HG02840 (cell line): Measurements from ENCODE around the gene CREG1.
A peak's percentile ranks its signal among the peaks of the same experiment; 100 is the strongest.
"Not testable (repeated sequence)": the region's sequence is repeated elsewhere in the genome, so short reads cannot be mapped to it uniquely, and the experiment has no call there.

ENCODE experiments used
- ATAC-seq: cut with Tn5 transposase; IDR thresholded peaks from one replicate; pipeline ENCODE4 v1.9.1; 2021; ENCODE audit warnings: mild to moderate bottlenecking, moderate library complexity, moderate number of reproducible peaks; ENCODE audit not compliant: unreplicated experiment, low FRiP score

The CREG1 gene

DNA sequence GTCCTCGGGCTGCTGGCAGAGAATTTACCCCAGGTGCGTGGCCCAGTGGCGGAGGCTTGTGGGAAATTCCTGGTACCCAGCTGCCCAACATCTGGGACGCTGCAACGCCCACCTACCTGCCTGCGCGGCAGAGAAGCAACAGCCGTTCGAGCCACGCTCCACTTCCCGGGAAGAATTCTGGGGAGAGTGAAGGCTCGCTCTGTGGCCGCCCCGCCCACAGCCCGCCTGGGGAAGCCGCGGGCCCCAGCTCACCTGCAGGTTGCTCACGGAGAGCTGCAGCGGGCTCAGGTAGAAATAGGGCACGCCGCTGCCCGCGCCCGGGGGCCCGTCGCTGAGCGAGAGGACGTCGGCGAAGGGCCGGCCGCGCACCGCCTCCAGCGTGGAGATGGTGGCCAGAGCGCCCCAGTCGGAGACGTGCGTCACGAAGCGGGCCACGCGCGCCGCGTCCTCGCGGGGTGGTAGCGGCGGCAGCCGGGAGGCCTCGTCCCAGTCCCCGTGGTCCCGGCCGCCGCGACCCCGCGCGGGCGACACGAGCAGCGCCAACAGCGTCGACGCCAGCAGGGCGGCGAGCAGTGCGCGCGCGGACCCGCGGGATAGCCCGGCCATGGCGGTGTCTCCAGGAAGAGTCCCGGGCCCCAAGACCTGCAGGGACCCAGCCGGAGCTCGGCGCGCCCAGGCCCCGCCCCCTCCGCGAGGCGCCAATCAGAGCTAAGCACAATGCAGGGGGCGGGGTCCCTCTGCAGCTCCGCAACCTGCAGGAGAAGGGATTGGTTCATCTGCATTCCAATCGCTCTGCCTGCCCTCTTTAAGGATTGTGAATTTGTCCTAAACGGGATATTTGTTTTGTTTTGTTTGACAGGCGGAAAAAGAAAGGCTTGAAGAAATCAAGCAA, at the start of gene CREG1:
Gene CREG1, minus strand, starts transcription at position 627 of the 892 bp plus-strand sequence.
- ATAC-seq: peak; percentile 97

- ATAC-seq: no peak
Measured at GRCh38 chr1:167602840-167603239, 49.3 kb upstream of the CREG1 start.

DNA sequence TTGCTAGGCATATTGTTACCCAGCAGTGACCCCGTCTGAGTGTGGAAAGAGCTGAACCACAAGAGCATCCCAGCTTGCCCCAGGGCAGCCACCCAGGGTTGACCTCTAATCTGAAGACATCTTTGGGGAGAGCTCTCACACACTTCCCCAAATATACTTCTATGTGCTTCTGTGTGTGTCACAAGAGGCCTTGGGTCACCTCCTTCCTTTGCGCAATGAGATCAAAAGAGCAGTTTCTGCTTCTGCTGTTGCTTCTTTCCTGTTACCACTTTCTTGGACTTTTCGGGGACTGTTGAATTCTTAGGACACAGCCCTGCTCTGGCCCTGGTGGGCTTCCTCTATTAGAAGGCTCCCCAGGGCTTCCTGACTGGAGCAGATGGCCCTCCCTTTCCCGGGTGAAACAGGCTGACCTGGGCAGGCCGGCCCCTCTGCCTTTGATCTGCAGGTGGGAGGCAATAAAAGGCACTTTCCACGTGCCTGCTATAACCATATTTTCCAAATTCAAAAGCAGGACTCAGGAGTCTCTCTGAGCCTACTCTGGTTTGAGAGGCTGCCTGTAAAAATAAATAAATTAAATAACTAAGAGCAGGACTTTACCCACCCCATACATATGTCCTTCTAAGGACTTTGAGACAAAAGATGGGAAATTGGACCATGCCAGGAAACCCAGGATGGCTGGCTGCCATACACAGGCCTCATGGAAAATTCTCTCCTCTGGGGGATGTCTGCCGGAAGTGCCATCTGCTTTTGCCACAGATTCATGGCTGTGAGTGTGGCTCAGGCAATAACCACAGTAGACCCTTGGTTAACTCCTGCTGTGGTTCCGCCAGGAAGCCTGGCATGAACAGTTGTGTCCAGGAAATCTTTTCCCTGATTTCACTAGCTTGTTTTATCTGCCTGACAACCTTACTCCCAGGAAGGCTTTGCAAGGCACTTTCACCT, 48.2 kb upstream of the CREG1 start:
- ATAC-seq: no peak

DNA sequence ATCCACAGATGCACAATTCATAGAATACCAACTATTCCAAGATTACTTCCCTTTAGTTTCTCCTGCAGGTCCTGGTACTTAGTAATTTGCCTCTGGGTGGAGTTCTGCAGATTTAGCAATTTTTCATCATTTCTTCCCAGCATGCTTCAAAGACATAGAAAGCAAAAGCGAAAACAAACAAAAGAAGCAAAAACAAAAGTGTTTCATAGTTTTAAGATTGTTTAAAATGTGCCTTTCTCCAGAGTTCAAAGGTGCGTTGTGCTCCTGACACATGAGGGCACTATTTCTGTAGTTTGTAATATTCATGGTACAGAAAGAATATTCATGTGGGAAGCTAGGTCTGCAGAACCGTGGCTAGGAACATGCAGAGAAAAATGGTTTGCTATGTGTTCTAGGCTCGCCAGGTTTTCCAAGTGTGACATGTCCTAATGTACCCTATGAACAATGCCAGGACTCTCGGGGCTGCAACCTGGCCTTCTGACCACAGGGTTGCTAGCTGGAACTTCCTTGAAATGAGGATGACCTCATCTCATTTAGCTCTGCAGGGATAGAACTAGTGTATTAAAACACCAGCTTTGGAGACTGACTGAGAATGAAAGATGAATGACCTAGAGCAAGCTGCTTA, 46.5 kb upstream of the CREG1 start:
- peak; percentile 70 for ATAC-seq

DNA sequence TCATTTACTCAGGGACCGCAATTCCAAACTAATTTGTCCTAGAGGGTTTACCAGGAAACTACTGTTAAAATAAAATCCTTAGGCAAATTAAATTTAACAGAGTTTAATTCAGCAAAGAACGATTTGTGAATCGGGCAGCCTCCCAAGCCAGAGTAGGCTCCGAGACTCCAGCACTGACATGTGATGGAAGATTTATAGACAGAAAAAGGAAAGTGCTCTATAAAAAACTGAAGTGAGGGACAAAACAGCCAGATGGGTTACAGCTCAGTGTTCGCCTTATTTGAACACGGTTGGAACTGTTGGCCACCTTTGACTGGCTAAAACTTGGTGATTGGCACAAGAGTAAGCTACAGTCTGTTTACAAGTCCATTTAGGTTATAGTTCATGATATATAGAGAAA, 41.3 kb upstream of the CREG1 start:
- no peak for ATAC-seq

DNA sequence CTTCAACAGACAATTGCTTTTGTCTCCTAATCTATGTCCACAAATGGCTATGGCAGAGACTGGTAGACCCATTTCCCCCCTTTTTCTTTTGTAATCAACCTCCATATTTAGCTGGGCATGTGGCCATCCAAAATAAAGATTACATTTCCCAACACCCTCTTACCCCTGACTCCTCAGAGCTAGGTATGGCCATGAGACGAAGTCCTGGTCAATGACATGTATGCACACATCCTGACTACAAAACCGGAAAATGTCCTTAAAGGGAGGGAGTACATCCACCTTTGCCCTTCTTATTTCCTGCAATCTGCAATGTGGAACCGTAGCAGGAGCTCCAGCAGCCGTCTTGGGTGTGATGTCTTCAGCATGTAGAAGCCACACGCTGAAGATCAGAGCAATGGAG, 40.3 kb upstream of the CREG1 start:
- no peak for ATAC-seq

DNA sequence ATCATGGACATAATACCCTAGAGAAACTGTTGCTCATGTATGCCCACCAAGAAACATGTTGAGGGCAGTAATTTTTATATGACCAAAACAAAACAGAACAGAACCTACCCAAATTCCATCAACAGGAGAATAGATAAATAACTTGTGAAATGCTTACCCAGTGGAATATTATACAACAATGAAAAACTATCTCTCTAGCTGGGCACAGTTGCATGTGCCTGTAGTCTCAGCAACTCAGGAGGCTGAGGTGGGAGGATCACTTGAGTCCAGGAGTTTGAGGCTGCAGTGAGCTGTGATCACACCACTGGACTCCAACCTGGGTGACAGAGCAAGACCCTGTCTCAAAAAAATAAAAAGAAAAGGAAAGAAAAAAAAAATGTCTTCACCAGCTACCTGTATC, 38.9 kb upstream of the CREG1 start:
- ATAC-seq: no peak

- no peak for ATAC-seq
Measured at GRCh38 chr1:167588361-167588760, 34.8 kb upstream of the CREG1 start.

DNA sequence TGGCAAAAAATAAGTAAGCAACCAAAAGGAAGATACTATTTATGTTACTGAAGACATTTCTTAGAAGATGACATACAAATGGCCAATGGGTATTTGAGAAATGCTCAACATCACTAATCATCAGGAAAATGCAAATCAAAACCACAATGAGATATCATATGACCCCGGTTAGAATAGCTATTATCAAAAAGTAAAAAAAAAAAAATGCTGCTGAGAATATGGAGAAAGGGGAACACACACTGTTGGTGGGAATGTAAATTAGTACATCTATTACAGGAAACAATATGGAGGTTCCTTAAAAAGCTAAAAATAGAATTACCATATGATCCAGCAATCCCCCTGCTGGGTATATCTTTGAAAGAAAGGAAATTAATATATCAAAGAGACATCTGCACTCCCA, 34.3 kb upstream of the CREG1 start:
- ATAC-seq: no peak

DNA sequence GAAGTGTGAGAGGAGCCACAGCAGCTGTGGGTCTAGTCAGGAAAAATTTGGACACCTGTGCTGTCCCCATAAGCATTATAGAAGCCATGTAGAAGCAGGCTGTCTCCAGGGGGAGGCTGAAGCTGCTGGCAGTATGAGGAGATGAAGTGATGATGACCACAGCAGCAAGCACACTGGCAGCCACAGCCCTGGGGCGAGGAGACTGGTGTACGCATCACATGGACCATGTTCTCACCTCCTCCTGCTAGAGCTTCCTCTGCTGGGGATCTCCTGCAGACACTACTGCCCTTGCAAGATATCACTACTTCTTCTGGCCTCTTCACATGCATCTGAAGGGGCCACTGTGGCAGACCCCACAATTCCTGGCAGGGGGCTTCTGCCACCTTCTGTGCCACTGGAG, 33.8 kb upstream of the CREG1 start:
- ATAC-seq: no peak

DNA sequence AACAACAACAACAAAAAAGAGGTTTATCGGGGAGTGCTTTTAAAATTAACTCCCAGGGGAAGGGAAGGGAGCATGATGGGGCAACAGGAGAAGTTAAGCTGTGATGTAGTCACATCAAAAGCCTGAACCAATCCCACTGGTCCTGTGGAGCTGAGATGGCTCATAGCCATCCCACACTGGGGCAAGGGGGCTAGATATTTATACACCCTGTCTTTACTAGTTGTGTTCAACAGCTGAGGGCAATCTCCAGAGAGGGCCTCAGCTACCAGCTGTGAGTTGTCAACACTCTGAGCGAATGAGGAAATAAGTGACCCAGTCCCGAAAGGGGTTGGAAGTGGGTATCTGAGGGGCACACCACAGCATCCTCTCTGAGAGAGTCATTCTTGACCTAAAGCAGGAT, 31.0 kb upstream of the CREG1 start:
- no peak for ATAC-seq

DNA sequence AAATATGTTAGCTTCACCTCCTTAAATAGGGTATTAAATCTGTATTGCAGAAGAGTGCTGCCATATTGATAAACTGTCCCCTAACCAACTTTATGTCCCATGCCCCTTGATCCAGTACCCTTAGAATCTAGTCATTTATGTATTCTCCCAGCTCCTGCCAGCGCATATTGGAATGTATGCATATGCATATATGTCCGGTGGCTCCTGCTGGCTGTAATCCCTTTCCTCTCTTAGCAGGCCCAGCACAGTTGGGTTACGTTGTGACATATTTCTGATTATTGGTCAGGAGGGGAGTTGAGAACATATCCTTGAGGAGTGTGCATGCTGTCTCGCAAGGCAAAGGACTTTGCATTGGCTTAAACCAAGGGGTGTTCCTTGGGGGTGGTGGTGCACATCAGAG, 29.2 kb upstream of the CREG1 start:
- no peak for ATAC-seq

GRCh38 chr1:167582064-167582463, 28.5 kb upstream of the CREG1 start:
- no peak for ATAC-seq

DNA sequence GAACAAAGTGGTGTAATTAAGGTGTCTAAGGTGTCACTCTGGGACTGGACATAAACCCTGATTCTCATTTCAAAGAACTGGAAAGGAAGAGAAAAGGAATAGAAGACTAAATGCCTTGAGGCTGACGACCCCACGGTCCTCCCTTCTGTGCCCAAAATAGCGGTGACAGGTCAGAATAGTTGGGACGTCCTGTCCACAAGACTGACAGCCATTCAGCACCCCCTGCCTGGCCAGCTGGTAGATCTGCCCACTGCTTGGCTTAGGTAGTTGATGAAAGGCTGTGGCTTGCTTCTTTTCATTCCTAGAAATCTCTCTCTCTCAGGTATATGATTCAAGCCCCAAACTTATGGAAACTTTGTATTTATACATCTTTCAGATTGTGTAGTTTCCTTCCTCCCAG, 26.4 kb upstream of the CREG1 start:
- ATAC-seq: no peak

- no peak for ATAC-seq
Measured at GRCh38 chr1:167578939-167579521, 25.5 kb upstream of the CREG1 start.

- ATAC-seq: no peak
Measured at GRCh38 chr1:167575649-167576048, 22.1 kb upstream of the CREG1 start.

- ATAC-seq: no peak
Measured at GRCh38 chr1:167573035-167573434, 19.5 kb upstream of the CREG1 start.

GRCh38 chr1:167570712-167571111, 17.1 kb upstream of the CREG1 start:
- not testable (repeated sequence) for ATAC-seq

GRCh38 chr1:167567663-167568062, 14.1 kb upstream of the CREG1 start:
- ATAC-seq: no peak

- no peak for ATAC-seq
Measured at GRCh38 chr1:167566766-167567165, 13.2 kb upstream of the CREG1 start.

DNA sequence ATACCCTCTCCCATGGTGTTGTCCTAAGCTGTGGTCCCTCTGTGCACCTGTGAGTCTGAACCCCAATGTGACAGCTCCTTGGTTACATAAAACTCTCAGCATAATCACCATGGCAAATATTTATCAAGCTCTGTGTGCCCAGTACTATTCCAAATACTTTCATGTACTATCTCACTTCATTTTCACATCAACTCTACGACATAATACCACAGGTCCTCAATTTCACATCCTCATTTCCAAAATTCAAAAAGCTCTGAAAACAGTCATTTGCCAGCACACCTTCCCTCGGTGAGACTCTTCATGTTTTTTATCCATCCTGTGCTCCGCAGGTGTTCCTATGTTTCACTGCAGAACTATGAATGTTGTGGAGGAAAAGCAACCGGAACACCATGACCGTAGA, 12.4 kb upstream of the CREG1 start:
- no peak for ATAC-seq
